Mononuclear cell (primary cell): ENCODE results near the gene RXFP3. TPM values are rescaled to one million over a fixed set of nuclear protein-coding genes. Genes with fewer than 3 reads are reported as not detected.

Source experiments
- H3K27me3 ChIP-seq: 2 replicates; pipeline ENCODE4 v1.6.0; 2011; ENCODE audit warnings: low read length, control low read depth; ENCODE audit not compliant: insufficient read depth
- H3K4me1 ChIP-seq: 2 replicates; pipeline ENCODE4 v1.5.1; 2011; ENCODE audit warnings: mild to moderate bottlenecking, low read length, control low read depth; ENCODE audit not compliant: insufficient read depth
- H3K4me3 ChIP-seq: 2 replicates; pipeline ENCODE4 v1.5.1; 2011; ENCODE audit warnings: mild to moderate bottlenecking, low read length, moderate library complexity
- H3K9me3 ChIP-seq: 2 replicates; pipeline ENCODE4 v1.5.1; 2011; ENCODE audit warnings: low read depth, mild to moderate bottlenecking, control low read depth, low read length
- total RNA-seq: library from RNA; depleted of rRNA; stranded (reverse); fragments of >200 nt; gene quantifications from one replicate; pipeline ENCODE4 v1.2.3, GENCODE V29; 2012

Gene RXFP3
- total RNA-seq, 1 donor, result not detected

- peaks cover 5% of the 10 kb centered on the region for H3K27me3 ChIP-seq
- H3K4me3 ChIP-seq, result no peak overlapping the region
- H3K9me3 ChIP-seq, result no peaks in the 10 kb centered on the region
- H3K4me1 ChIP-seq, result no peaks in the 10 kb centered on the region
Measured at GRCh38 chr5:33957577-33958150, 21.5 kb downstream of the RXFP3 start.

GRCh38 chr5:33958176-33958575, 22.0 kb downstream of the RXFP3 start:
- Histone ChIP-seq H3K27me3 (peaks cover 5% of the 10 kb centered on the region), H3K4me1 (no peaks in the 10 kb centered on the region), H3K9me3 (no peaks in the 10 kb centered on the region), H3K4me3 (no peak overlapping the region)

- Histone ChIP-seq H3K27me3 (peaks cover 4% of the 10 kb centered on the region), H3K4me3 (no peak overlapping the region), H3K9me3 (no peaks in the 10 kb centered on the region), H3K4me1 (no peaks in the 10 kb centered on the region)
Measured at GRCh38 chr5:33964132-33964700, 28.0 kb downstream of the RXFP3 start.

GRCh38 chr5:33966805-33967204, 30.6 kb downstream of the RXFP3 start:
- no peaks in the 10 kb centered on the region for H3K4me1 ChIP-seq
- no peaks in the 10 kb centered on the region for H3K9me3 ChIP-seq
- H3K4me3 ChIP-seq, result no peak overlapping the region
- no peaks in the 10 kb centered on the region for H3K27me3 ChIP-seq

GRCh38 chr5:33968211-33969005, 32.2 kb downstream of the RXFP3 start:
- H3K4me3 ChIP-seq, result no peak overlapping the region
- no peaks in the 10 kb centered on the region for H3K9me3 ChIP-seq
- H3K4me1 ChIP-seq, result no peaks in the 10 kb centered on the region
- H3K27me3 ChIP-seq, result no peaks in the 10 kb centered on the region

GRCh38 chr5:33969572-33970452, 33.6 kb downstream of the RXFP3 start:
- Histone ChIP-seq H3K4me1 (no peaks in the 10 kb centered on the region), H3K9me3 (no peaks in the 10 kb centered on the region), H3K4me3 (no peak overlapping the region), H3K27me3 (no peaks in the 10 kb centered on the region)

GRCh38 chr5:33973271-33973670, 37.1 kb downstream of the RXFP3 start:
- no peak overlapping the region for H3K4me3 ChIP-seq

GRCh38 chr5:33975852-33976251, 39.7 kb downstream of the RXFP3 start:
- no peaks in the 10 kb centered on the region for H3K27me3 ChIP-seq
- H3K9me3 ChIP-seq, result no peaks in the 10 kb centered on the region
- no peaks in the 10 kb centered on the region for H3K4me1 ChIP-seq
- no peak overlapping the region for H3K4me3 ChIP-seq

More at GRCh38 chr5:33973271-33973670, 37.1 kb downstream of the RXFP3 start:
- no peaks in the 10 kb centered on the region for H3K4me1 ChIP-seq
- no peaks in the 10 kb centered on the region for H3K27me3 ChIP-seq
- H3K9me3 ChIP-seq, result no peaks in the 10 kb centered on the region

- Histone ChIP-seq H3K9me3 (no peaks in the 10 kb centered on the region), H3K27me3 (no peaks in the 10 kb centered on the region), H3K4me1 (no peaks in the 10 kb centered on the region)
Measured at GRCh38 chr5:33976307-33976706, 40.1 kb downstream of the RXFP3 start.

GRCh38 chr5:33978306-33978705, 42.1 kb downstream of the RXFP3 start:
- Histone ChIP-seq H3K4me3 (no peak overlapping the region), H3K4me1 (no peaks in the 10 kb centered on the region), H3K9me3 (no peaks in the 10 kb centered on the region), H3K27me3 (no peaks in the 10 kb centered on the region)

More at GRCh38 chr5:33976307-33976706, 40.1 kb downstream of the RXFP3 start:
- no peak overlapping the region for H3K4me3 ChIP-seq

GRCh38 chr5:33980030-33980429, 43.8 kb downstream of the RXFP3 start:
- Histone ChIP-seq H3K27me3 (no peaks in the 10 kb centered on the region), H3K4me1 (no peaks in the 10 kb centered on the region), H3K9me3 (peaks cover 3% of the 10 kb centered on the region), H3K4me3 (no peak overlapping the region)

- Histone ChIP-seq H3K27me3 (no peaks in the 10 kb centered on the region), H3K9me3 (peaks cover 11% of the 10 kb centered on the region), H3K4me1 (no peaks in the 10 kb centered on the region), H3K4me3 (no peak overlapping the region)
Measured at GRCh38 chr5:33981408-33982162, 45.4 kb downstream of the RXFP3 start.

- H3K4me3 ChIP-seq, result no peak overlapping the region
- H3K9me3 ChIP-seq, result peaks cover 11% of the 10 kb centered on the region
- no peaks in the 10 kb centered on the region for H3K27me3 ChIP-seq
- H3K4me1 ChIP-seq, result no peaks in the 10 kb centered on the region
Measured at GRCh38 chr5:33984178-33984577, 48.0 kb downstream of the RXFP3 start.

- Histone ChIP-seq H3K9me3 (peaks cover 11% of the 10 kb centered on the region), H3K4me3 (no peak within 1 kb of the TSS), H3K27me3 (no peaks in the 10 kb centered on the region), H3K4me1 (no peaks in the 10 kb centered on the region)
Measured at GRCh38 chr5:33984671-33985124, 48.5 kb downstream of the RXFP3 start, which contains the start of gene SLC45A2. TSS of gene SLC45A2 (minus strand) at chr5:33984693. CDS start at chr5:33984583, 110 bp downstream.
